HG03064 (cell line): ENCODE data around the gene HPS1.

Experiments
- ATAC-seq: cut with Tn5 transposase; IDR thresholded peaks from one replicate; pipeline ENCODE4 v1.9.1; 2021; ENCODE audit warnings: low read depth; ENCODE audit not compliant: unreplicated experiment

The HPS1 gene

GRCh38 chr10:98373260-98374040 is 73.3 kb downstream of the HPS1 start:
- ATAC-seq, result no peak

GRCh38 chr10:98370831-98371820 is 75.6 kb downstream of the HPS1 start:
- ATAC-seq, result no peak

DNA sequence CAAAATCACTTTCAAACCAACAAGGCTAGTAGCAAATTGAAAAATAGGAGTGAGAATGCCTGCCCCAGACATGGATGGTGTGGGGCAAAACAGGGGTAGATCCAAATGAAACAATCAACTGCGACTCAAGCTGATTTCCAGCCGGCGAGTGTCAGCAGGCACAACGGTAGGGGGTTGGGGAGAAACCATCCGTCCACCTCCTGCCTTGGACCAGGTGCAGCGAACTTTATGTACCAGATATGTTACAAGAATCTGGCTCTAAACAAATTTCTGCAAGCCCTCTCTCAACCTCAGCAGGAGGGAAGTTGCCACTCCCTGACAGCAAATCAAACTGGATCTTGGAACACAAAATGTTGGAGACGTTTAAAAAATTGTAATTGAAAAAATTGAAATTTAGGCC is 76.9 kb downstream of the HPS1 start:
- no peak for ATAC-seq

- no peak for ATAC-seq
Measured at GRCh38 chr10:98368644-98369043, 78.1 kb downstream of the HPS1 start.

DNA sequence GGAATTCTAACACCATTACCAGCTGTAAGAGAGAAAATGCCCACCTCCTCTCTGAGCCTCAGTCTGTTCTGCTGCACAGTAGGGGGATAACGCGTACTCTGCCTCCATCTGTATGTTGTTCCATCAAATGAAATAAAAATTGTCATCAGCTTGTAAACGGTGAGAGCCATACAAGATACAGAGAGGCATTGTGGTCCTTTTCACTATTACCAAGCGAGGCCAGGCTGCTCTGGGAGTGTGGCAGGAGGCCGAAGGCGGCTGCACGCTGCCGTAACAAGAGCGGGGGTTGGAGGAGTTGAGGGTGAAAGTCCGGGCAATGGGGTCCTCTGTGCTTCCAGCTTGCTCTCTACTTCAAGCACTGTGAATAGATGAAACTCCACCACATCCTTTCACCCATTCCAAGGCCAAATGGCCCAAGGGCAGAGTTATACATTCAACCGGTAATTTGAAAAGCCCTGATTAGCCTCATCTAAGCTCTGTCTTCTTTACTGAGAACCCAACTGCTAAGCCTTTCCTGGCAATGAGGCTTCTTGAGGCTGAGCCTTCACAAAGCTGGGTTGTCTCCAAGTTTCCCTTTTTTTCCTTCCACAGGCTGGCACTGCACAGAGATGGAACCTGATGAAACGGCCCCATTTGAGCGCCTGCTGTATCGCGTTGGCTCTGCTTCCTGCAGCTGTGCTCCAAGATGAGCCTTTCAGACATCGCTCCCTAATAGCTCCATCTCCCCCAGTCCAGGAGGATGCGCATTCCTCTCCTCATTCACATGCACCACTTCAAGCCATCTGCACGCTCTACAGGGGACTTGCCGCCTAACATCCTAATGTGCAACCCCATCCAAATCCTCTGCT is 78.9 kb downstream of the HPS1 start:
- no peak for ATAC-seq
